ENCODE results near the gene BCHE. TPM values are rescaled to one million over a fixed set of nuclear protein-coding genes. Genes with fewer than 3 reads are reported as not detected.
"Not testable (repeated sequence)": the region's sequence is repeated elsewhere in the genome, so short reads cannot be mapped to it uniquely, and the experiment has no call there.

The BCHE gene
- total RNA-seq, 1 donor from 2014 or later: not detected

DNA sequence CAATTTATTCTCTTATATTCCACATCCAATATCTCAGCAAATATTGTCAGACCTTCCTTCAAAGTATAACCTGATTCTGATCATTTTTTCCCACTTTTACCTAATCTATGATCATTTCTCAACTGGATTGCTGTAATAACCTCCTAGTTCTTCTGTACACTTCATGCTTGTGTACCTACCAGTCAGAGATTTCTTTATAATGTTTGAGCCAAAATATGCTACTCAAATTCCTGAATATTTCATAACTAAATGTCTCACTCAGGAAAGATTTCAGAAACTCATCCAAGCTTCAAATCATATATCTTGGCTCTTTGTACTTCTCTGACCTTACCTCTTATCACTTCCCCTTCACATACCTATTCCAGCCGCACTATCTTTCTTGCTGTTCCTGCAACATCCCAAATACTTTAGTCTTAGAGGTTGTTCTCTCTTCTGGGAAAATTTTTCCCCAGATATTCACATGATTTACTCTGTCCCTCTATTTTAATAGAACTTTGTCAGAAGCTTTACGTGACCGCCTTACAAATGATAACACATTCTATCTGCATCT lies 20.0 kb downstream of the BCHE start:
- no peak overlapping the region for H3K4me3 ChIP-seq
- no peaks in the 10 kb centered on the region for H3K36me3 ChIP-seq
- no peaks in the 10 kb centered on the region for H3K9me3 ChIP-seq
- TF ChIP-seq, protein P1, sequence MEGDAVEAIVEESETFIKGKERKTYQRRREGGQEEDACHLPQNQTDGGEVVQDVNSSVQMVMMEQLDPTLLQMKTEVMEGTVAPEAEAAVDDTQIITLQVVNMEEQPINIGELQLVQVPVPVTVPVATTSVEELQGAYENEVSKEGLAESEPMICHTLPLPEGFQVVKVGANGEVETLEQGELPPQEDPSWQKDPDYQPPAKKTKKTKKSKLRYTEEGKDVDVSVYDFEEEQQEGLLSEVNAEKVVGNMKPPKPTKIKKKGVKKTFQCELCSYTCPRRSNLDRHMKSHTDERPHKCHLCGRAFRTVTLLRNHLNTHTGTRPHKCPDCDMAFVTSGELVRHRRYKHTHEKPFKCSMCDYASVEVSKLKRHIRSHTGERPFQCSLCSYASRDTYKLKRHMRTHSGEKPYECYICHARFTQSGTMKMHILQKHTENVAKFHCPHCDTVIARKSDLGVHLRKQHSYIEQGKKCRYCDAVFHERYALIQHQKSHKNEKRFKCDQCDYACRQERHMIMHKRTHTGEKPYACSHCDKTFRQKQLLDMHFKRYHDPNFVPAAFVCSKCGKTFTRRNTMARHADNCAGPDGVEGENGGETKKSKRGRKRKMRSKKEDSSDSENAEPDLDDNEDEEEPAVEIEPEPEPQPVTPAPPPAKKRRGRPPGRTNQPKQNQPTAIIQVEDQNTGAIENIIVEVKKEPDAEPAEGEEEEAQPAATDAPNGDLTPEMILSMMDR (IDR thresholded peaks at IDR 0.05): no peak
- no peak overlapping the region for H3K27ac ChIP-seq
- intact Hi-C loops (cut with DNase I): no loop called here
- no peaks in the 10 kb centered on the region for H3K4me1 ChIP-seq
- DNase-seq (ENCODE audit: low spot score in 2 of 2): no peak
- no peaks in the 10 kb centered on the region for H3K27me3 ChIP-seq

DNA sequence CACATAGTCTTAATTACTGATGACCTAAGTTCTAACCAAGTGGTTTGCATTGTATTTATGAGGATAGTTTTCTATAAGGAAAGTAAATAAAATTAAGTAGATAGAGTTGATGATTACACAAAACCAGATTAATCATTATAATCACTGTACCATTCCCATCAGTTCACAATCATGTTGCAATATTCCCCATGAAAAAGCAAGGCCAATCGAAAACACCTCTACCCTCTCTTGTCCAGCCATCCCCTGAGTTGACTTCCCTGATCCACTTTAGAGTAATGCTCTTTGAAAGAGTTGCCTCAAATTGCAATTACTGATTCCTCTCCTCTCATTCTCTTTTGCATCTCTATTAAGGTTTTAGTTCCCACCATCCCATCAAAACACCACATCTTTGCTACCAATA lies 21.0 kb downstream of the BCHE start:
- TF ChIP-seq, protein P1 (IDR thresholded peaks at IDR 0.05): no peak
- Histone ChIP-seq H3K27ac (no peak overlapping the region), H3K4me3 (no peak overlapping the region), H3K36me3 (no peaks in the 10 kb centered on the region), H3K4me1 (no peaks in the 10 kb centered on the region), H3K9me3 (no peaks in the 10 kb centered on the region), H3K27me3 (no peaks in the 10 kb centered on the region)
- intact Hi-C loops (cut with DNase I): no loop called here
- DNase-seq (ENCODE audit: low spot score in 2 of 2): no peak

DNA sequence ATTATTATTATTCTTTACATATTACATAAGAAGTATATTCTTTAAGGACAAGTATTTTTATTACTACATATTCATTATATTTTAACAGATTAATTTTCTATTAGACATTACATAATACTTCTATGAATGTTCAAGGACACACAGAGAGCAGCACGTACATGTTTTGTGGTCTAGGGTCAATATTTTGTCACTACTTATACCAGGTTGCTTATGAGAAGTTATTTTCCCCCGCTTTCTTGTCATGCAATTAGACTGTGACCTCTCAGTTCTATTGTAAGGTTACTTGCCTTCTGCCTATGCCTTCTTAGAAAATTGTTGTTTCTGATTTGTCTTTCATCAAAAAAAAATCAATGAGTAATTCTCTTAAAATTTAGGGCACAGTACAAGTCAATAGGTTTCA lies 21.5 kb downstream of the BCHE start:
- Histone ChIP-seq H3K9me3 (no peaks in the 10 kb centered on the region), H3K27me3 (no peaks in the 10 kb centered on the region), H3K27ac (no peak overlapping the region), H3K4me3 (no peak overlapping the region), H3K4me1 (no peaks in the 10 kb centered on the region), H3K36me3 (no peaks in the 10 kb centered on the region)
- intact Hi-C loops (cut with DNase I): no loop called here
- no peak for DNase-seq (ENCODE audit: low spot score in 2 of 2)
- TF ChIP-seq, protein P1 (IDR thresholded peaks at IDR 0.05): no peak

DNA sequence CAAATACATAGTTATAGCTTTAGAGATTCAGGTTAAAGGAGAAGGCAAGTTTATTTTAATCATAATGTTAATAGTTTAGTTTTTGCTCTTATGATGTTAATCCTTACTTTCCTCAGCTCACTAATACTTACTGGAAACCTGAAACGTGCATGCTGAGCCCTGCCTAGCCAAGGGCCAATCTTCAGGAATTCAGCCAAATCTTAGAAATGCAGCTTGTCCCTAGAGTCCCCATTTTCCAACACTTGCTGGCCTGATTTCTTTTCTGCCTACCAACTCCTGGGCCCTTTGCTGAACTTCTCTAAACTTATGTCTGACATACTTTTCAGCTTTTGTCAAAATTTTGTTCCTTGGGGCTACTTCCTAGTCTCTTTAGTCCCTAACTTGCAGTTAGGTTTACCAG lies 22.8 kb downstream of the BCHE start:
- Histone ChIP-seq H3K9me3 (no peaks in the 10 kb centered on the region), H3K4me1 (no peaks in the 10 kb centered on the region), H3K36me3 (no peaks in the 10 kb centered on the region), H3K27ac (no peak overlapping the region), H3K27me3 (no peaks in the 10 kb centered on the region), H3K4me3 (no peak overlapping the region)
- DNase-seq (ENCODE audit: low spot score in 2 of 2): no peak
- TF ChIP-seq, protein P1 (IDR thresholded peaks at IDR 0.05): no peak
- intact Hi-C loops (cut with DNase I): no loop called here

DNA sequence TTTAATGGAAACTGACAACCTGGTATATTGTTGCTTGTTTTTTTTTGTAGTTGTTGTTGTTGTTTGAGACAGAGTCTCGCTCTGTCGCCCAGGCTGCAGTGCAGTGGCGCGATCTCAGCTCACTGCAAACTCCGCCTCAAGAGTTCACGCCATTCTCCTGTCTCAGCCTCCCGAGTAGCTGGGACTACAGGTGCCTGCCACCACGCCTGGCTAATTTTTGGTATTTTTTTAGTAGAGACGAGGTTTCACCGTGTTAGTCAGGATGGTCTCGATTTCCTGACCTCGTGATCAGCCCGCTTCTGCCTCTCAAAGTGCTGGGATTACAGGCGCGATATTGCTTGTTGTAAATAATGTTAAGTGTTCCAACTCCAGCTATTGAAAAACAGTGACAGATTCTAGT lies 29.3 kb downstream of the BCHE start:
- DNase-seq (ENCODE audit: low spot score in 2 of 2); H3K27ac ChIP-seq; intact Hi-C loops (cut with DNase I); H3K4me3 ChIP-seq; H3K27me3 ChIP-seq; H3K36me3 ChIP-seq; H3K4me1 ChIP-seq; H3K9me3 ChIP-seq: not testable (repeated sequence)

DNA sequence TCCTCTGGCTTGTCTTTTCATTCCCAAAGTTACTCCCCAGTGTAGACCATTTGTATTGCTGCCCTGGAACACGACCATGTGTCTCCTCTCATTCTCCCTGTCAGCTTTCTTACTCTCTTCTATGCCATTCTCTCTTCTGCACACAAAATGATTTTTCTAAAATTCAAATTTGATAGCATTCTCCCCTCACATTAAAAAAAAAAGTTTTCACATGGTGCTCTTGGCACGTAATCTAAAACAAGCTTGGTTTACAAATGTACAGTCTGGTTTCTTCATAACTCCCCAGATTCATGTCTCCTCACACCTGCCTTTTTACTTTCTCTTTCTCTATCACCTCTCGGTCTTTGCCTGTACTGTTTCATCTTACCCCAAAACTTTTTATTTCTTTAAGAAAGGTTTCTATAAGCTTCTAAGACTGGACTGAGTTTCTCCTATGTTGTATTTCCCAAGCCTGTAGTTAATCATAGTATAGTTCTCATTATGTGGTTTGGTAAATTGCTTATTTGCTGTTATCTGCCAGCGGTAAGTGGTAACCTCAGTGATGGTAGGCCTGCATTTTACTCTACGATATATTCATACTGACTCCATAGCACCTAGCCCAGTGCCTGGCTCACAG lies 31.2 kb downstream of the BCHE start:
- TF ChIP-seq, protein P1 (IDR thresholded peaks at IDR 0.05): no peak
- no peak for DNase-seq (ENCODE audit: low spot score in 2 of 2)
- no peaks in the 10 kb centered on the region for H3K4me1 ChIP-seq
- H3K4me3 ChIP-seq: peak overlapping the region in 1 of 2 donors; percentile 26
- no peak overlapping the region for H3K27ac ChIP-seq
- no peaks in the 10 kb centered on the region for H3K9me3 ChIP-seq
- no peaks in the 10 kb centered on the region for H3K27me3 ChIP-seq
- H3K36me3 ChIP-seq: no peaks in the 10 kb centered on the region
- intact Hi-C loops (cut with DNase I): no loop called here

Data from ascending aorta (tissue), 2 donors.